ENCODE data around the gene ATF7. TPM values are rescaled to one million over a fixed set of nuclear protein-coding genes. Genes with fewer than 3 reads are reported as not detected.

The ATF7 gene
- total and polyA plus RNA-seq, 2 of the 13 experiments (the other 11 are each of a cell fraction or from before 2014, with no cell fraction given) = 9.6 to 16.2 TPM

- TF ChIP-seq PBX2 (CRISPR knock-in tag; IDR thresholded peaks at IDR 0.05) = no peak
- TF ChIP-seq ZNF609 (CRISPR knock-in tag; IDR thresholded peaks at IDR 0.05; ENCODE audit: borderline replicate concordance) = peak; percentile 73
- TF ChIP-seq TARDBP (CRISPR knock-in tag; IDR thresholded peaks at IDR 0.05) = peak; percentile 50; the same call in 1 of the 2 replicates
- no peak for TF ChIP-seq CREBL2 (CRISPR knock-in tag; IDR thresholded peaks at IDR 0.05; ENCODE audit: borderline replicate concordance)
- peak; percentile 81 for TF ChIP-seq CREM (IDR thresholded peaks at IDR 0.05)
- no peak for TF ChIP-seq CREM (CRISPR knock-in tag; IDR thresholded peaks at IDR 0.05)
- TF ChIP-seq ZNF10 (CRISPR knock-in tag; IDR thresholded peaks at IDR 0.05; ENCODE audit: borderline replicate concordance, low read depth) = no peak
- no peak for TF ChIP-seq CBX2 (IDR thresholded peaks at IDR 0.05; ENCODE audit: low read depth, low read length)
- no peak for TF ChIP-seq CBX2 (CRISPR knock-in tag; IDR thresholded peaks at IDR 0.05; ENCODE audit: low read depth)
- TF ChIP-seq MIXL1 (CRISPR knock-in tag; IDR thresholded peaks at IDR 0.05) = peak; percentile 61; the same call in 1 of the 2 replicates
- no peak for TF ChIP-seq ZNF18 (CRISPR knock-in tag; IDR thresholded peaks at IDR 0.05; ENCODE audit: insufficient replicate concordance)
- no peak for TF ChIP-seq ZNF75D (CRISPR knock-in tag; IDR thresholded peaks at IDR 0.05; ENCODE audit: borderline replicate concordance)
- peak; percentile 88 for TF ChIP-seq ZNF503 (CRISPR knock-in tag; IDR thresholded peaks at IDR 0.05)
- TF ChIP-seq KMT2B (CRISPR knock-in tag; IDR thresholded peaks at IDR 0.05) = peak; percentile 53; the same call in 1 of the 2 replicates
- no peak for TF ChIP-seq ZNF230 (CRISPR knock-in tag; IDR thresholded peaks at IDR 0.05)
- TF ChIP-seq ZNF616 (CRISPR knock-in tag; IDR thresholded peaks at IDR 0.05; ENCODE audit: low read depth) = no peak
- TF ChIP-seq ATF5 (CRISPR knock-in tag; IDR thresholded peaks at IDR 0.05; ENCODE audit: low read depth) = no peak
- TF ChIP-seq ZNF567 (CRISPR knock-in tag; IDR thresholded peaks at IDR 0.05; ENCODE audit: borderline replicate concordance) = no peak; the same call in 1 of the 2 replicates
- TF ChIP-seq NFIB (CRISPR knock-in tag; IDR thresholded peaks at IDR 0.05; ENCODE audit: borderline replicate concordance) = no peak
- no peak for TF ChIP-seq ZFYVE20 (CRISPR knock-in tag; IDR thresholded peaks at IDR 0.05; ENCODE audit: borderline replicate concordance, low read depth)
These were observed 87.9 kb downstream of the ATF7 start (continued) for GRCh38 chr12:53538209-53538689.

Measured in HepG2 (cell line).